Measurements from ENCODE around the gene CLIP2. TPM values are rescaled to one million over a fixed set of nuclear protein-coding genes. Genes with fewer than 3 reads are reported as not detected.

Gene CLIP2
- total RNA-seq, 4 donors from 2014 or later = 3.8 to 21.3 (median 12.9) TPM

- no peak for TF ChIP-seq CTCF (IDR thresholded peaks at IDR 0.05; ENCODE audit: low read depth)
Observed at GRCh38 chr7:74443543-74444247, 154.5 kb downstream of the CLIP2 start.

GRCh38 chr7:74449144-74449543 is 159.9 kb downstream of the CLIP2 start:
- no peak for TF ChIP-seq CTCF (IDR thresholded peaks at IDR 0.05; ENCODE audit: low read depth)

- no peak for TF ChIP-seq CTCF (IDR thresholded peaks at IDR 0.05; ENCODE audit: low read depth)
Observed at GRCh38 chr7:74449809-74450397, 160.7 kb downstream of the CLIP2 start.

- TF ChIP-seq CTCF (IDR thresholded peaks at IDR 0.05; ENCODE audit: low read depth) = no peak
Observed at GRCh38 chr7:74452748-74453321, 163.6 kb downstream of the CLIP2 start.

- TF ChIP-seq CTCF (IDR thresholded peaks at IDR 0.05; ENCODE audit: low read depth) = no peak
Observed at GRCh38 chr7:74453322-74454011, 164.3 kb downstream of the CLIP2 start, which contains the start of gene GTF2IRD1. GTF2IRD1 (plus strand) TSS chr7:74453906; CDS start chr7:74508081, 54,175 bp downstream.

GRCh38 chr7:74454021-74454924 is 165.1 kb downstream of the CLIP2 start:
- TF ChIP-seq CTCF (IDR thresholded peaks at IDR 0.05; ENCODE audit: low read depth) = no peak

Measured in subcutaneous adipose tissue (tissue), 4 donors.